Smooth muscle cell (in vitro differentiated cells): ENCODE measurements around the gene MED9. TPM values are rescaled to one million over a fixed set of nuclear protein-coding genes. Genes with fewer than 3 reads are reported as not detected.

Source experiments
- DNase-seq: peaks from one replicate; lab custom pipeline; 2025; ENCODE audit not compliant: unreplicated experiment; lab: John Stamatoyannopoulos, UW
- H2AFZ ChIP-seq: fragments of 200-600 bp; sonication (generic); 2 replicates; pipeline ENCODE4 v1.6.0; 2016; ENCODE audit warnings: antibody characterized with exemption, low read depth, mild to moderate bottlenecking
- H3F3A ChIP-seq: fragments of 200-600 bp; sonication (generic); 2 replicates; pipeline ENCODE4 v1.6.0; 2017; ENCODE audit warnings: antibody characterized with exemption, low read depth
- H3K27ac ChIP-seq: fragments of 200-600 bp; sonication (generic); 2 replicates; pipeline ENCODE4 v1.5.1; 2016; ENCODE audit warnings: low read depth, mild to moderate bottlenecking
- H3K27me3 ChIP-seq: fragments of 200-600 bp; sonication (generic); 2 replicates; pipeline ENCODE4 v1.6.1; 2016; ENCODE audit warnings: low read depth, mild to moderate bottlenecking
- H3K36me3 ChIP-seq: fragments of 200-600 bp; sonication (generic); 2 replicates; pipeline ENCODE4 v1.5.1; 2016; ENCODE audit warnings: low read depth
- H3K4me1 ChIP-seq: fragments of 200-600 bp; sonication (generic); 2 replicates; pipeline ENCODE4 v1.5.1; 2016; ENCODE audit warnings: low read depth
- H3K4me2 ChIP-seq: fragments of 200-600 bp; sonication (generic); 2 replicates; pipeline ENCODE4 v1.6.0; 2016; ENCODE audit warnings: mild to moderate bottlenecking
- H3K4me3 ChIP-seq: fragments of 200-600 bp; sonication (generic); 2 replicates; pipeline ENCODE4 v1.5.1; 2016; ENCODE audit warnings: mild to moderate bottlenecking
- H3K79me2 ChIP-seq: fragments of 200-600 bp; sonication (generic); 2 replicates; pipeline ENCODE4 v1.6.0; 2016; ENCODE audit warnings: low read depth, mild to moderate bottlenecking
- H3K9ac ChIP-seq: fragments of 200-600 bp; sonication (generic); 2 replicates; pipeline ENCODE4 v1.6.0; 2016; ENCODE audit warnings: low read depth
- H3K9me3 ChIP-seq: fragments of 200-600 bp; sonication (generic); replicated peaks from 2 replicates; pipeline ENCODE4 v1.5.1; 2016; ENCODE audit warnings: low read depth
- H4K20me1 ChIP-seq: fragments of 200-600 bp; sonication (generic); 2 replicates; pipeline ENCODE4 v1.6.0; 2016; ENCODE audit warnings: low read depth
- CTCF ChIP-seq: fragments of 200-600 bp; sonication (generic); IDR thresholded peaks from 2 replicates; pipeline ENCODE4 v1.5.1; 2017; ENCODE audit warnings: borderline replicate concordance, mild to moderate bottlenecking, antibody characterized with exemption; ENCODE audit not compliant: insufficient read depth, poor library complexity, severe bottlenecking
- WGBS: methylation state at CpG from one replicate; pipeline ENCODE4 v1.1.7; 2016; ENCODE audit warnings: low lambda C conversion rate; 5-methylcytosine and 5-hydroxymethylcytosine counted together
- polyA plus RNA-seq: library from polyadenylated mRNA; unstranded; fragments of >200 nt; fragmentation: Nextera tagmentation; extraction: Ambion mirVana; gene quantifications from 2 replicates; pipeline ENCODE4 v1.2.1, GENCODE V29; 2016
- total RNA-seq: library from RNA; depleted of rRNA; stranded (reverse); fragments of >200 nt; gene quantifications from 2 replicates; pipeline ENCODE4 v1.2.3, GENCODE V29; 2014

Gene MED9
- total and polyA plus RNA-seq, 2 experiments from 2014 or later: 8.4 to 15.4 TPM

GRCh38 chr17:17502741-17503565, 26.2 kb downstream of the MED9 start:
- H3K27me3 ChIP-seq: no peaks in the 10 kb centered on the region
- no peak for DNase-seq
- no peaks in the 10 kb centered on the region for H3F3A ChIP-seq
- H3K79me2 ChIP-seq: no peaks in the 10 kb centered on the region
- H3K9me3 ChIP-seq: no peaks in the 10 kb centered on the region
- WGBS: 92% methylated on average over 21 of the region's 21 CpGs
- H3K9ac ChIP-seq: no peak overlapping the region
- no peak overlapping the region for H3K4me2 ChIP-seq
- no peak for TF ChIP-seq CTCF
- H3K4me3 ChIP-seq: no peak overlapping the region
- no peaks in the 10 kb centered on the region for H4K20me1 ChIP-seq
- H2AFZ ChIP-seq: no peak overlapping the region
- no peak overlapping the region for H3K27ac ChIP-seq
- no peaks in the 10 kb centered on the region for H3K4me1 ChIP-seq
- H3K36me3 ChIP-seq: no peaks in the 10 kb centered on the region

GRCh38 chr17:17503566-17504130, 26.8 kb downstream of the MED9 start:
- no peak for TF ChIP-seq CTCF

GRCh38 chr17:17504341-17505140, 27.7 kb downstream of the MED9 start:
- H3K79me2 ChIP-seq: no peaks in the 10 kb centered on the region
- H3K9me3 ChIP-seq: no peaks in the 10 kb centered on the region
- TF ChIP-seq CTCF: no peak
- no peak overlapping the region for H3K27ac ChIP-seq
- no peaks in the 10 kb centered on the region for H3K36me3 ChIP-seq
- no peaks in the 10 kb centered on the region for H3F3A ChIP-seq
- WGBS: 91% methylated on average over 20 of the region's 20 CpGs
- no peaks in the 10 kb centered on the region for H3K4me1 ChIP-seq
- H2AFZ ChIP-seq: no peak overlapping the region
- DNase-seq: no peak
- no peak overlapping the region for H3K4me3 ChIP-seq
- no peaks in the 10 kb centered on the region for H3K27me3 ChIP-seq
- H3K9ac ChIP-seq: no peak overlapping the region
- H3K4me2 ChIP-seq: no peak overlapping the region
- H4K20me1 ChIP-seq: no peaks in the 10 kb centered on the region

More at GRCh38 chr17:17503566-17504130, 26.8 kb downstream of the MED9 start:
- H3K79me2 ChIP-seq: no peaks in the 10 kb centered on the region
- no peak overlapping the region for H3K4me3 ChIP-seq
- DNase-seq: no peak
- no peaks in the 10 kb centered on the region for H3K36me3 ChIP-seq
- H3K9ac ChIP-seq: no peak overlapping the region
- H2AFZ ChIP-seq: no peak overlapping the region
- no peaks in the 10 kb centered on the region for H3K27me3 ChIP-seq
- no peaks in the 10 kb centered on the region for H3F3A ChIP-seq
- no peaks in the 10 kb centered on the region for H4K20me1 ChIP-seq
- no peaks in the 10 kb centered on the region for H3K4me1 ChIP-seq
- 96% methylated on average over 5 of the region's 7 CpGs for WGBS
- no peak overlapping the region for H3K27ac ChIP-seq
- no peak overlapping the region for H3K4me2 ChIP-seq
- no peaks in the 10 kb centered on the region for H3K9me3 ChIP-seq
